Astrocyte of the spinal cord (primary cell): ENCODE data around the gene WNK2.
"Not testable (repeated sequence)": the region's sequence is repeated elsewhere in the genome, so short reads cannot be mapped to it uniquely, and the experiment has no call there.

Experiments used
- DNase-seq: peaks from one replicate; pipeline ENCODE4 v3.0.0; 2011; ENCODE audit warnings: low read depth, low spot score
- H3K4me3 ChIP-seq: 2 replicates; pipeline ENCODE4 v1.5.1; 2011; ENCODE audit warnings: low read depth, mild to moderate bottlenecking, low read length, moderate library complexity
- CTCF ChIP-seq: IDR thresholded peaks from 2 replicates; pipeline ENCODE4 v1.5.1; 2012; ENCODE audit warnings: low read depth, mild to moderate bottlenecking, low read length, inconsistent platforms
- in situ Hi-C: cut with HindIII; loops from 2 replicates; pipeline ENCODE4 v1.10.0; 2017; ENCODE audit warnings: low sequenced_read_pairs

WNK2 gene

DNA sequence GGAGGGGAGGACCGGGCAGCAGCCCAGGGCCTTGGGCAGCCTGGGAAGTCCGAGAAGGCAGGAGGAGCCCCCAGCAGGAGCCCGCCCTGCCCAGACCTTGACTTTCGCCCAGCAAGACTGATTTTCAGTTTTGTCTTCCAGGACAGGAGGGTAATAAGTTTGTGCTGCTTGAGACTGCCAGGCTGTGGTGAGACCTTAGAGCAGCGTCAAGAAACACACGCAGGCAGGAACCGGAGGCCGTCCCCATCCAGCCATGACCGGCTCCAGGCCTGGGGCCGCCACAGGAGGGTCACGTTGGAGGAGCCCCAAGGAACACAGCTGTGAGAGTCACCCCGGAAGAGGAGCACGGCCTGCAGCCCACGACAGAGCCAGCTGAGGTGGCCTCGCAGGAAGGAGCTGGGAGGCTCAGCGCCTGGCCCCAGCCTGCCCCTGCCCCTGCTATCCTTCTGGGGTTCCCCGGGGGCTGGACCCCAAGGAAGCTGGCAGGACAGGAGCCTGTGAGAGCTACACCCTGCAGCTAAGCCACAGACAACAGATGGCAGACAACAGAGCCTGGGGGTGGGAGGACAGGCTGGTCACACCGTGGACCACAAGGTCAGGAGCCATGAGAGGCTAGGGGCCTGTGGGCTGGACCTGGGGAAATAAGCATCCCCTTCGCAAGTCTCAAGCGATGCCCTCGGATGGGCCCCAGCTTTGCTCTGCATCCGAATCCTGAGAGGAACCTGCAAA, 141.5 kb downstream of the WNK2 start:
- in situ Hi-C loops, result no loop called here
- no peak for TF ChIP-seq CTCF
- no peak overlapping the region for H3K4me3 ChIP-seq
- no peak for DNase-seq

- no peak overlapping the region for H3K4me3 ChIP-seq
- no peak for DNase-seq
- TF ChIP-seq CTCF, result no peak
- in situ Hi-C loops, result no loop called here
Measured at GRCh38 chr9:93326056-93326455, 142.1 kb downstream of the WNK2 start.

GRCh38 chr9:93326654-93327053, 142.7 kb downstream of the WNK2 start:
- no peak for TF ChIP-seq CTCF
- no peak overlapping the region for H3K4me3 ChIP-seq
- in situ Hi-C loops, result no loop called here
- no peak for DNase-seq

DNA sequence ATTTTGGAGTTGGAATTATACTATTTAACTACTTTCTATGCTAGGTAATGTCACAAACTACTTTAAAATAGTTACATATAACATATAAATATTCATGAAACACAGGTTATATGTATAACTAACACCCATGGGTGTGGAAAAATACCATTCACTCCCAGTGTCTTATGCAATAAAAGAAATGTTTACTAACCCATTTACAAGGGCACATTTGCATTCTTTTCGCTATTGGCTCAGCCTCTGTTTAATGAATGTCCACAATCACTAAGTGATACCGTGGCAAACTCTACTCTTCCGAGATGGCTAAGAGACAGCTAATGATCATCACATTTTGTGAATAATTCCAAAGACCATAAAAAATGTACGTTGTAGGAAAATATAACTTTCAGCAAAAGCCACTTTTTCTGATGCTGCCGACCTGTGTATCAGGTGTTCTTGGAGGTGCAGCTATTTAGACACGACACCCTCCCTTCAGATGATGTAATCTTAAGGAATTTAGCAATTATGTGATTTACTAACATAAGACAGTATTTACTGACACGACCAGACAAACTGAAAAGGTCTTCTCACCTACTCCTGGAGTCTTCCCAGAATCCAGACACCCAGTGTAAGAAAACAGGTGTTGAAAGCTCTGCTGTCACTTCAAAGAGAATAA, 145.8 kb downstream of the WNK2 start:
- in situ Hi-C loops, result no loop called here
- DNase-seq, result no peak
- no peak for TF ChIP-seq CTCF
- H3K4me3 ChIP-seq, result no peak overlapping the region

GRCh38 chr9:93332317-93332716, 148.4 kb downstream of the WNK2 start:
- TF ChIP-seq CTCF, result no peak

DNA sequence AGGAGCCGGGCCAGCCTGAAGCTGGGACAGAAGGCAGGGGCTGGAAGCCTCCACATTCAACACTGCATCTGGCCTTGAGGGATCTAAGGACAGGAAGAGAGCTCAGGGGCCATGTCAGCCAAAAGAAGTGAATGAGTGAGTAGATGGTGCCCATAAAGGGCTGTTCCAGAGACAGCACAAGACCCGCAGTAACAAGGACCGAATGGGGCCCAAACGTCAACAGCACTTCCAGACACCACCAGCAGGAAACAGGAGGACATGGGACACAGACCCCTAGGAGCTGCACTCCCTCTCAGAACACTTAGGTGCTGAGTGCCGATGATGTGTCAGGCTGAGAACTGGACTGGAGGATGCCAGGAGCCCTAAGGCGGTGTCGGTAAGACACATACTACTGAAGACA, 152.8 kb downstream of the WNK2 start:
- no peak overlapping the region for H3K4me3 ChIP-seq
- in situ Hi-C loops, result no loop called here
- TF ChIP-seq CTCF, result no peak
- DNase-seq, result no peak

More at GRCh38 chr9:93332317-93332716, 148.4 kb downstream of the WNK2 start:
- in situ Hi-C loops, result no loop called here
- no peak overlapping the region for H3K4me3 ChIP-seq
- no peak for DNase-seq

DNA sequence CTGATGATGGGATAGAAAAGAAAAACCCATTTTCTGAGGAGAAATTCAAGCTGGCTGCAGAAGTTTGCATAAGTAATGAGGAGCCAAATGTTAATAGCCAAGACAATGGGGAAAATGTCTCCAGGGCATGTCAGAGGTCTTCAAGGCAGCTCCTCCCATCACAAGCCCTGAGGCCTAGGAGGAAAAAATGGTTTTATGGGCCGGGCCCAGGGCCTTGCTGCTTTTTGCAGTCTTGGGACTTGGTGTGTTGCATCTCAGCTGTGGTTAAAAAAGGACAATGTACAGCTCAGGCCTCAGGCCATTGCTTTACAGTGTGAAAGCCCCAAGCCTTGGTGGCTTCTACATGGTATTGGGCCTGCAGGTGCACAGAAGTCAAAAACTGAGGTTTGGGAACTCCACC, 154.3 kb downstream of the WNK2 start:
- H3K4me3 ChIP-seq, DNase-seq, in situ Hi-C loops: not testable (repeated sequence)
